Activated CD4-positive, alpha-beta T cell treated with anti-CD3 and anti-CD28 coated beads, Interleukin-2, amount 50 U/mL, for 16 hours (primary cell): ENCODE data around the gene CACNB4.
A peak's percentile ranks its signal among the peaks of the same experiment; 100 is the strongest.
"Not testable (repeated sequence)": the region's sequence is repeated elsewhere in the genome, so short reads cannot be mapped to it uniquely, and the experiment has no call there.

Experiments used
- DNase-seq: peaks from one replicate; pipeline ENCODE4 v3.0.0-alpha.2; 2020

The CACNB4 gene

DNA sequence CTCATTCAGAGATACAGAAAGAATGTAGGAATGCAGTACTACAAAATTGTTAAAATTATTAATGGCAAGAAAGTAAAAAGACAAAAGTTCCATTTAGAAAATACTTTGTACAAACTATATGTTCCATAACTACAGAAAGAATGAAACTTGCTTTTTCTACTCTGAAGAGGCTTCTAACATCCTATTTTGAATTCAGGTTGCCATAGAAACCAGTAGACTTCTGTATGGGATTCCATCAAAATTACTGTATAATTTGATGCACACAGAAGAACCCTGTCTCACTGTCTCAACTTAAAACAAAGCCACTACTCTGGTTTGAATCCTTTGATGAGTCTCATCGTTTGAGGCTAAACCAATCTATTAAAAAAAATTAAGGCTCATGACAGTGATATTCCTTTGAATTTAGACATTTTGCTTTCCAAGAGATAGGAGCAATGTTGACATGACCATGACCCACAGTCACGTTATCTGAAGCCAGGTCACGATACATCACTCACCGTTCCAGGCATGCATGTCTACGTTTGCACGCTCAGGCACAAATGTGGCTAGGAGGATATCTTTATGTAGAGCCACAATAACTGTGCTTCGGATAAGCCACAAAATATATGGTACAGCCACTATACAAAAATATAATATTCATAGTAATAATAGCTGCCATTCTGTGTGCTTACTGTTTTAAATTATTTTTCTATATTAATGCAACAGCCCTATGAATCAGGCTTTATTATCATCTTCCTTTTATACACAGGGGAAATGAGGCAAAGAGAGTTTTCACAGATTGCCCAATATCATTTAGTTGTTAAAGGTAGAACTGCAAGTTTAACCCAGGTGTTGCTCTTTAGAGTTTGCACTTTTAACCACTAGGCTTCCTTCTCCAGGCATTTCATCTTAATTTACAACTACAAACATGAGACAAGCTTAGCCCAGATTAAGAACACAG is 82.4 kb downstream of the CACNB4 start:
- no peak for DNase-seq

DNA sequence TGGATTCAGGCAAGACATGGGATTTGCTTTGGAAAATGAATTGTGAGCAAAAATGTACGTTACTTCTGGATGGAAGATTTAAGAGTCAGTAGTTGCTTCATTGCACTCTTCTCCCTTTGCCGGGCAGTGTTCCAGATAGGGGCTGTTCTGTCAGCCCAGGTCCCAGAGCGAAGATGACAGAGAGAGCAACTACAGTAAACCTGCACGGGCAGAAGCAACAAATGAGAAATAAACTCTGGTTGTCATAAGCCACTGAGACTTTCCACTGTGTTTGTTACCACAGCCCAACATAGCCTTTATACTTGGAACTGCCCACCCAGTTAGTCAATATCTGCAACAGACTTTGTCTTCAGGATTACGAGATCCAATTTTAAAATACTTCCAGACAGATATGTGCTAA is 83.3 kb downstream of the CACNB4 start:
- DNase-seq = no peak

DNA sequence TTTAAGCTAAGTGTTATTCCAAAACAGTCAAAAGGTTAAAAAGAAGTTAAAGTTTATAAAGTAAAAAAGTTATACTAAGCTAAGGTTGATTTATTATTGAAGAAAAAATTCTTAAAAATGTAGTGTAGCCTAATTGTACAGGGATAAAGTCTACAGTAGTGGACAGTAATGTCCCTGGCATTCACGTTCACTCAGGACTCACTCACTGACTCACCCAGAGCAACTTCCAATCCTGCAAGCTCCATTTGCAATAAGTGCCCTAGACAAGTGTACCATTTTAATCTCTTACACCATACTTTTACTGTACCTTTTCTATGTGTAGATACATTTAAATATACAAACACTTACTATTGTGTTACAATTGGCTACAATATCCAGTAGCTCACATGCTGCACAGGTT is 86.1 kb downstream of the CACNB4 start:
- no peak for DNase-seq

DNA sequence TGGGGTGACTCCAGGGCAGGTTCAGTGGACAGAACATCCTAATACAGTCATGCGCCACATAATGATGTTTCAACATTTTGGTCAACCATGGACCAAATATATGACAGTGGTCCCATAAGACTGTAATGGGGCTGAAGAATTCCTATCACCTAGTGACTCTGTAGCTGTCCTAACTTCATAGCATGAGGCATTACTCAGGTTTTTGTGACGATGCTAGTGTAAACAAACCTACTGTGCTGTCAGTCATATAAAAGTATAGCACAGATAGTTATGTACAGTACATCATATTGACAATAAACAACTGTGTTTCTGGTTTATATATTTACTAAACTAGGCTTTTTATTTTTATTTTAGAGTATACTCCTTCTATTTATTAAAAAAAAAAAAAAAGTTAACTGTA is 87.1 kb downstream of the CACNB4 start:
- DNase-seq = no peak

DNA sequence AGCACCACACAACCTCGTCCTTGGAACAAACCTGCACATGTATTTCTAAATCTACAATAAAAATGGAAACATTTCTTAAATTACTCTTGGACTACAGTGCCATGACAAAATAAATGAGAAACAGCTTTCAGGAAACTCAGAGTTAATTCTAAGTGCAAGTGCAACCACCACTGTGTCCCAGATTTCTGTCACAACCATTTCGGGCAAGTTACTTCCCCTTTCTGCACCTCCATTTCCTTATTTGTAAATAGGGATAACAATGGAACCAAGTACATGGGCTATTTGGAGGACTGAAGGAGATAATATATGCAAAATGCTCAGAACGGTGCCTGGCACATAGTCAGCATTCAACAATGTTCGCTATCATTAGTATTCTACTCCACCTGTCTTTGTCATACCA is 93.2 kb downstream of the CACNB4 start:
- DNase-seq = no peak

DNA sequence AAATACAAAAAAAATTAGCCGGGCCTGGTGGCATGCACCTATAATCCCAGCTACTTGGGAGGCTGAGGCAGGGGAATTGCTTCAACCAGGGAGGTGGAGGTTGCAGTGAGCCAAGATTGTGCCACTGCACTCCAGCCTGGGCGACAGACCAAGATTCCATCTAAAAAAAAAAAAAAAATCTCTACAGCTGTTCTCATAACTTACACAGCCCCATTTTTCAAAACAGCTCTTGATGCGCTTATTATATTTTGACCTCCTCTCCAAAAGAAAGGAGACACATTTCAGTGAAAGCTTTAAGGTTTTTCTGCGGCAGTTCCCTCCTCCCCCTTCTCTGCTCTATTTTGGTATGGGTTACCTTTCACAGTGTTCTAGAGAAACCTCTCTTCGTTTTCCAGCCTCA is 95.6 kb downstream of the CACNB4 start:
- not testable (repeated sequence) for DNase-seq

DNA sequence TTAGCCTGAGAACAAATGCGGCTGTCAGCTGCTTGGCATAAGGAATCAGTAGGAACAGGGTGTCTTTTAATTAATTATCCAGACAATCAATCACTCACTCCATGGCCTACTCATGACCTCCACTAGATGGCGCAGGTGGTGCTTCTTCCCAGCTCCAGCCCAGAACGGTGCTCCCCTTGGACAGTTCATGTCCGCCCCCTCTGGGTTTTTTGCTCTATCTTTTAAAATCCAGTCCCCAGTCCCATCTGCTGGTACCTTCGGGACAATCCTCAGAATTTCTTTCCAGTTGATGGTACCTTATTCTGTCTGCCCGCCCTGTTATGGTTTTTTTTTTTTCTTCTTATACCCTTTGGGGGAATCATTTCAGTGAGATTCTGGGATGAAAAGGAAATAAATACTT is 99.8 kb downstream of the CACNB4 start:
- DNase-seq = peak; percentile 50

DNA sequence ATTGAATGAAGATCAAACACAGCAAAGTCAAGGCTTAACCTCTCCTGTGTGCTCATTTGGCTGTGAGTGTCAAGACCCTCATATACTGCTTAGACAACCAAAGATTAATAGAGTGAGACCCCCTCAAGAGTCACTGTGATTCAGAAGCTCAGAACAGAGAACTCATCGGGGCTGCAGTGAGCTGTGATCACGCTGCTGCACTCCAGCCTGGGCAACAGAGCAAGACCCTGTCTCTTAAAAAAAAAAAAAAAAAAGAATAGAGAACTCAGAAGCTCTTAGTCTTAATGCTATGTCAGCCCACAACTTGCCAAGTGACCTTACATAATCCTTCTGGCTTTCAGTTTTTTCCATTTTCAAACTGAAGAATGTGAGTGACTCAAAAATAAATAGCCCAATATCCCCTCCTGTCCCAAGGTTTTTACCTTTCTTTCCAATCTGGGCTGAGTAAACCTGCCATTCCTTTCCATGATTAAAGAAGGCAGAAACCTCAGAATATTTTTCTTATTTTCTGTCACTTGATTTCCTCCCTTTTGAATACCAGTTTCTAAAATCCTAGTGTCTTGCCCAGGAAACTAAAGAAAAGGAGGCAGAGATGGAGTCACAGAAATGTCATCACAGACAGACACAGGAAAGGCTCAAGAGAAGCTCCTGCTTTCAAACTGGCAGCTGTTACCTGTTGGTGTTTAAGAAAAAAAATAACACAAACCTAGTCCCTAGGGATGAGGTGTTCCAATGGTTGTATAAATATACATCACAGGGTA is 102.4 kb downstream of the CACNB4 start:
- DNase-seq = no peak

DNA sequence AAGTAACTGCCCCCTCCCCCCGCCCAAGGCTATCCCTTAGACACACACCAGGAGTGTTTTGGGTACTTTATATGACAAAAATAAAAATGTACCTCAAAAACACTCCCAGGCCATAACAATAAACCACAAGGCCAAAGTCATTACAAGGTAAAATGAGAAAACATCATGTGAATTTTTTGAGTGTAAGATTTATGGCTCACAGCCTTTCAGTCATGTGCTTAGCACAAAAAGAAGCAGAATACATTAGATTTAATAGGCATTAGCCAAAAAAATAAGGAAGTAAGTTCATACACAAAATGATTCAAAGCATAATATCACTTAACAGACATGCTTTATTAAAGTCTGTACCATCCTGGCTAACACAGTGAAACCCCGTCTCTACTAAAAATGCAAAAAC is 103.7 kb downstream of the CACNB4 start:
- DNase-seq = no peak

DNA sequence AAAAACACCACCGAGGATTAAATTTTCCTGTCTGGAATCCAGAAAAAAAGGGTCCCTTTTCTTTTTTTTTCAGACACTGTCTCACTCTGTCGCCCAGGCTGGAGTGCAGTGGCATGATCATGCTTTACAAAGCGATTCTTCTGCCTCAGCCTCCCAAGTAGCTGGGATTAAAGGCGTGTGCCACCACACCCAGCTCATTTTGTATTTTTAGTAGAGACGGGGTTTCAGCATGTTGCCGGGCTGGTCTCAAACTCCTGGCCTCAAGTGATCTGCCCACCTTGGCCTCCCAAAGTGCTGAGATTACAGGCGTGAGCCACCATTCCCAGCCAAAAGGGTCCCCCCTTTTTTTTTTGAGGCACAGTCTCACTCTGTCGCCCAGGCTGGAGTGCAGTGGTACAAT is 104.7 kb downstream of the CACNB4 start:
- not testable (repeated sequence) for DNase-seq

DNA sequence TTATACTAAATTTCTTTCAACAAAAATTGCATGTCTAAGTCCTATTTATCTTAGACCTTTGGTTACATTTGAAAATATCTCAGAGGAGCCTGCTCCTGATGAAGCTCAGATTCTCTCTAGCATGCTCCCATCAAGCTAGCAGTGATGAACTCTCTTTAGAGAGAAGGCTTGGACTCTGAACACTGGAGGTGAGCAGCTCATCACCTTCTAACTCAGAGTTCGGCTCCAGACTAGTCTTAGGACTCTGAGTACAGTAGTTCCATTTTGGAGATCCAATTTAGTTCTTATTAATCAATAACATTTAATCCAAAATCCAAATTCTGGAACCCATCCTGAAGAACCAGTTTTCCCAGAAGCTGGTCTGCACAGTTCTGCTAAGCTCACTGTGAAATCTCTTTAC is 107.8 kb downstream of the CACNB4 start:
- no peak for DNase-seq

DNA sequence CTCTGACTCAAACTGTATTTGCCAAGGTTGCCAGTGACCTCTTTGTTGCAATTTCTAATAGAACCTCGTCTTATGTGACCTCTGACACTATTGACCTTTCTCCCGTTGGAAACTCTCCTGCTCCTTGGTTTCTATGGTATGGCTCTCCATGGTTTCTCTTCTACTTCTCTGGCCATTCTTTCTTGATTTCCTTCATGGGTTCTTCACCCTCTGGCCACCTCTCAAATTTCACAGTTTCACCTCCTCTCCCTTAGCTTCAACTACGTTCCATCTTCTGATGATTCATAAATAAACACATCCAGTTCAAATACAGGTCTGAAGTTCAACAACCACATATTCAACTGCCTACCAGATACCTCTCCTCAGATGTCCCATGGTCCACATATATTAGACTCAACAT is 109.5 kb downstream of the CACNB4 start:
- no peak for DNase-seq

DNA sequence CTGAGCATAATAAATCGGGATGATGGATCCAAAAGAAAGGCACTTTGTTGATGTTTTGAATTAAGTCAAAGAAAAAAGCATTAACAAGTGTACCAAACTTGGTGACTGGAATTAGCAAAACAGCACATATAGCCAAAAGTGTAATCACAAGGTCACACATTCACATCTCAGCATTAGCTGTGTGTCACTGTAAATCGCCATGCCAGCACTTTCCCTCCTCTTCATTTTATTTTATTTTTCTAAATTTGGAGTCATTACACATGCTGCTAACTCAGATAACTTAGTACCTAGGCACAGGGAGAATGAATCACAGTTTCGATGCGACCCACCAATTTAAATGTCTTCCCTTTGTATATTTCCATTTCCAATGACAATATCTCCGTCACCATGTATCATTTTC is 111.4 kb downstream of the CACNB4 start:
- no peak for DNase-seq

DNA sequence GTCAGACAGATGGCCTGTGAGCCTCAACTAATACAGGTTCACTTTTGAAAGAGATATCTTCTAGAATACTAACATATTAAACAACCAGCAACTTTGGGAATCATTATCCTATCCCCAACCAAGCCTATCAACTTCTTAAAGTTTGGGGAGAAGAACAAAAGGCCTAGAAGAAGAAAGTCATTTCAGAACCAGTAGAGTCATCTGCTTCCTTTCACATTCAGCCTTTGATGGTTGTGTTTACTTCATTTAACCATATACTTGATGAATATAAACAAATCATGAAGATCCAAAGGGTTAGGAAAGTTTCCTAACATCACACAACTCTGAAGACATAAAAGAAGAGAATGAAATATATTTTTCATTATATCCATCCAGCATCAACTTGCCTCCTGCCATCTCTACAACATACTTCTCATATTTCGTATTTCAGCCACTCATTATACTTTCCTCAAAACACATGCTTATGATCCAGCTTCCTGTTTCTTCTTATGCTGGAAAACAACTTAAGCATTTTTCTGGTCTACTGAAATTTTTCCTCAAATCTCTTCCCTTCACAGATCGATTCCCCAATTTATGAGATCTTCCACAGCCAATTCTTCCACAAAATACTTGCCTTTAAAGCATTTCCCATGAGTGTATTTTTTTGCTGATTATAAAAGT is 114.3 kb downstream of the CACNB4 start:
- peak; percentile 27 for DNase-seq

DNA sequence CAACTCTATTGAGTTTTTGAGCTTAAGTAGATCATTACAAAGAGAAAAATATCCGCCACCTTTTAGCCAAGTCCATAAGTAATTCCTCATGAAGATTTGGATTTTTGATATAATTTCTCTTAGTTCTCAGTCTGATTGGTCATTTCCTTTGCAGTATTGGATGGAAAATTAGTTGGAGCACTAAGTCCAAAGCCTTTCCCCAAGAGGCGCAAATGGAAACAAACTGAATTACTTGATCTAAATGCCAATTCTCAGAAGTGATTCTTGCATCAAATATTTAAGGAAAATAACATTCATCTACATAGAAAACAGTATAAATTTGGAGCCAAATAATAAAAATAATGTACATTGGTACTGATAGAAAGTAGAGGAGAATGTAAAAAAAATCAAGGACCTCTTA is 115.6 kb downstream of the CACNB4 start:
- no peak for DNase-seq

DNA sequence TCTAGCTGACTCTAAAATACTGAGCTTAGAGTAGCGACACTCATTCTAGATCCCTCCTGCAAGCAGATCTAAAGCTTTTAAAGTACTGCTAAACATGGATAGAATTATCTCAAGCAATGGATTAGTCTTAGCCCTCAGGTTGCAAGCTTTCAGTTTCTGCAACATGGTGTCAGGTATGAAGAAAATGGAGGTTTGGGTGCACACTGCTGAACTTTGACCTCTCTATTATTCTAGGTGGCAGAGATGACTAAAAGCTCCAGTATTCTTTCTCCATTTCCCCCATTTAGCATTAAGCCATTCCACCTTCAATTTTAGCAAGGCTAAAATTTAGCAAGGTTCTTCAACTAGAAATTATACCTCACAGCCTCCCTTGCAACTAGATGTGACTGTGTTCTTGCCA is 117.0 kb downstream of the CACNB4 start:
- DNase-seq = no peak

DNA sequence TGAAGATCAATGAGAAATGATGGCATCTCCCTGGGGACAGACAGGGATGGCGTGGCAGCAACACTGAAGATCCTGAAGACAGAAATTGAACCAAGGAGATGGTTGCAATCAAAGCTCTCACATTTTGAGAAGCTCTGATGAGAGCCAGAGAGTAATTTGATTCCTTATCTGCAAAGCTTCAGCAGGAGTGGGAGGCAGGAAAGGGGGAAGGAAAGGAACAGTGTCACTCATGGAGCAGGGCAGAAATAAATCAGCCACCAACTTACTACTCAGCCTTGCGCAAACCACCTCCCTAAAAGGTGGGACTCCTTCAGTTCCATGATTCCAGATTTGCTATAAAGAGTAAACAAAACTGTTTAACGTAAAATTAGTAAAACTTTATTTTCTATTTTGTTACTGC is 119.2 kb downstream of the CACNB4 start:
- no peak for DNase-seq

DNA sequence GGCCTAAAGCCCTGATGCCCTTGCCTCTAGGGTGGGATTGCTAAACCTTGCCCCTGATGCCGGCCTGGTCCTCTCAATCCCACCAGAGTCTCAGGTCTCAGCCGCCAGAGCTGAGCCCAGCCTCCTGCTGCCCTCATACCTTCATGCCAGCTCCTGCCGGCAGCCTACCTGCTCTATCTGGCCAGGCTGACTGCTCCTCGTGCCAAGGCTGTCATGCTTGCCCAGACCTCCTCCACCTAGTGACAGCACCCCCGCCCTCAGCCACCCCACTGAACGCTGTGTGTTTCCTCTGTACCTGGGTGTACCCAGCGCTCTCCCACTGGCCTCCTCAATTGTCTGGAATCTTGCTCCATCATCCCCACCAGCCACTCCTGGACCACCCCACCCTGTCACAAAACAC is 120.1 kb downstream of the CACNB4 start:
- no peak for DNase-seq

DNA sequence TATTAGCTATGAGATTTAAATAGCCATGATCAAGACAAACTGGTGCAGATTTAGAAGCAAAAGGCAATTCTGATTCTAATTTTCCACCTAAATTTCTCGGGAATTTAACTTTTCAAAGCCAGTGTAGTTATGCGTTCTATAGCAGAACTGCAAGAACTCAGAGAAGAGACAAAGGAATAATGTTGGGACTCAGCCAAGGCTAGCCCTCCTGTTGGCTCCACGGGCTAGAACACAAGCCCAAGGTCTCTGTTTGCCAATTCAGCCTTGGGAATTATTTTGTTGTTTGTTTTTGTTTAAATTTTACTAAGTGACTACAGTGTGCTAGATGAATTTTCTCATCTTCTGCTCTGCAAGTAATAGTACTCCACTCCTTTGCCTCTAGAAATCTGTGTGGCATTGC is 121.2 kb downstream of the CACNB4 start:
- DNase-seq = no peak

DNA sequence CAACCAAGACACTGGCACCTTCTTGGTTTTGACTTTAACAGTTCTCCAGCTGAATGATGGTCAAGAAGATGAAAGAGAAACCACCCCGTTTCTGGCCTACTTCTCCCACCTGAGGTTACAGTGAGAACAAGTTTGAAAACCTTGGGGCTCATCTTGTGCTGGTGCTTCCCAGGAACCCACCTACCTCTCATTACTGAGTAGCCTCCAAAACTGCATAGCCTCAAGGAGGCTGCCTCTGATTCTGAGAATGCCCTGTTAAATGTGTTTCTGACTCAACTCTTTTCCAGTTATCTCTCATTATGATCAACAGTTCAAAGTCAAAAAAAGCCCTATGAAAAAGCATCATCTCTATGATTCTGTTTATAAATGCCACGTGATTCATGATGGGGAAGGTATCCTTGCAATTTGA is 121.9 kb downstream of the CACNB4 start:
- DNase-seq = peak; percentile 56

DNA sequence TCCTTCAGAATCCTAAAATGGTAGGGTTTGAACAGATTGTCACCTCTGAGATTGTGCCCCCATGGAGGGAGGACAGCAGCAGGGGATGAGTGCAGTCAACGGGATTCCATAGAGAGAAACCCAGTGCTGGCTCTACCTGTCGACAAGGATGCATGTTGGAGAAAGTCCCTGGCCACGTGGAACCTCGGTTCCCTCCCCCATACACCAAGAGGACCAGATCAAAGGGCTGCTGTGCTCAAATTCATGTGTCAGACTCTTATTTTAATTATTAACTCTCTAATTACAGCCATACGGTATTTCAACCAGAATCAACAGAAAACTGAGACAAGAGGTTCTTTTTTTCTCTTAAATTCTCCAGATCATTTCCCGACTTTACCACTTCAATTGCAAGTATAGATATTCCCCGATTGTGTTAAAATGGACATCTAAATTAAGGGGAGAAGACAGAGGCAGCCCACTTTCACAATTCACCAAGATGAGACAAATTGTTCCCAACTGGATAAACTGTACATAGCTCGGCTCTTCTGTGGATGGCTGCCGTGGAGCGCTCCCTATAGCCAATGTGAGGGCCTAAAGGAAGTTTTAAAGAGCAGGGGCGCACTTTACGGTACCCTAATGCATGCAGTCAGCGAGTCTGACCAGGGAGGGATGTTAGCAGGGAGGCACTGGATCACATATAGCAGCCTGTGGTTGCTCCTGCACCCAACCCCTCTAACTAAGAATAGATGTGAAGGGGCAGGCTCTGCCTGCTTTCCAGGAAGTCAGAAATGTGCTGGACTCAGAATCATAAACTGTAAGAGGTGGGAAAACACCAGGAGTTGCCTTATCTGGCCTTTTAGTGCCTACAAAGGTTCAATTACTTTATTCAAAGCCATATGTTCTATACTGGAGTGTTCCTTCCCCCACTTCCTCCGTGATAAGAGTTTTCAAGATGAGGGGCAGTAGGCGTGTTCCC is 123.1 kb downstream of the CACNB4 start:
- DNase-seq = no peak

DNA sequence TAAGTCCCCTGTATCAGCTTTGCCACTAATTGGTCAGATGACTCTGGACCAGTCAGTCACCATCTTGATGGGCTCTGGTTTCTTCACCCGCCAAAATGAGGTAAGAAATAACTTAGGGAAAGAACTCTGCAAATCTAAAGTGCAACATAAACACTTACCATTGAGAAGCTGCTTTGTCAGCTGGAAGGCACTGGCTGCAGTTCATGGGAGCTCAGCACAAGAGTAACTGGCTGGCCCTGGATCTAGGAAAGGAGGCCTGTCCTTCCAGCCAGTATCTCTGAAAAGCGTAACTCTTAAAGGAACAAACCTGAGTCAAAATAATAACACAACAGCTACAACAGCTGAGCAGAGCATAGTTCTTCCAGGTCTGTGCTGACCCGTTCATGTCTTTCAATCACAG is 123.9 kb downstream of the CACNB4 start:
- DNase-seq = no peak

DNA sequence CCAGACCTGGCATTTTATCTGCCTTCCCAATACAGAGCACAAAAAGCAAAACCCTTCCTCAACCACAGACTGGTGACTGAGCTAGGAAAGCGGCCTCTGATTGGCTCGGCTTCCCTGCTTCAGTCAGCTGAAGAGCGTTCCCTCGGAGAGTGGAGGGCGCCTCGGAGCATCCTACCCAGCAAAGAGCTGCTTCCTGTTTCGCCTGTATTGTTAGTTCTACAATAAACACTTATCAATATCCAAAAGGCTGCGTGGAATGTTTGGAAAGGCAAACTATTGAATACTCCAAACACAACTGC is 125.0 kb downstream of the CACNB4 start:
- no peak for DNase-seq
